Anterior cingulate cortex (tissue), 58 donors: ENCODE data around the gene ODC1.

ENCODE experiments used
- DNase-seq, 58 donors: peaks; one replicate each; lab custom pipeline; 2025; lab: John Stamatoyannopoulos, UW

Gene ODC1

GRCh38 chr2:10436583-10437110, 11.5 kb downstream of the ODC1 start:
- no peak for DNase-seq

GRCh38 chr2:10435820-10436204, 12.3 kb downstream of the ODC1 start:
- no peak for DNase-seq

DNA sequence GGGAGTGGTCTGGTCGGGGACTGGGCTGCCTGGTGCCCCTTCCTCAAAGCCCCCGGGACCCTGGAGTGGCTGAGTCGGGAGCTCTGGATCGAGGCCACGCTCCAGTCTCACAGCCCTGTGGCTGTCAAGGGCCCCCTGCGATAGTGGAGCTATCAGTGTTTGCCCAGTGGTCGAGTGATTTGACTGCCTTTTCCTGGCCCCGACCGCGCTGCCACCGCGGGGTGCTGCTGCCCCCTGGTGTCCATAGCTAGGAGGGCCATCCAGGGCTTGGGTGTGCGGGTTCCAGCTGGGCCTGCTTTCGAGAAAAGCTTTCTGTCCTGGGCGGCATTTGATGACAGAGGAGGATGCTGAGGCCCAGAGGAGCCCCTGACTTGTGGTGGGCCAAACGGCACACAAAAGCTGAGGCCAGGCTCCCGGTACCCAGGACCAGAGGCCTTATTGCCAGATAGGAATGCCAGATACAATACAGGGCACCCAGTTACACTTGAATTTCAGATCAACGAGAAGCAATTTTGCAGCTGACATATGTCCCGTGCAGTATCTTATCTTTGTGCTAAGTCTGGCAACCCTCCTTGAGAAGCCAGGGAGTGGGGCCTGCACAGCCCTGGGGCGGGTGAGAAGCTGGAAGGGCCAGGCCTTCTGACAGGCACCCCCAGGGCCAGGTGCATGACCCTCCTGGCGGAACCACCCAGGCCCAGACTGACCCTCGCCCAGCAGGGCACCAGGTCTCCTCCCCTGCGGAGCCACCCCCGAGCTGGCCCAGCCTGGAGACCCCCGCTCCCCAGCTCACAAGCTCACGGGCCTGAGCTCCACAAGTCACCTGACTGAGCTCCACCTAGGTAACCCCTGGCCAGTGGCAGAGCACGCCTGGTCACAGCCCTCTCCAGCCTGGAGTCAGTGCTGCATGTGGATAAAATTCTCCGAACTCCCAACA, 13.0 kb downstream of the ODC1 start:
- DNase-seq: peak in 54 of 58 donors; percentile 8 to 78 (median 48)

- no peak for DNase-seq
These were observed 13.9 kb downstream of the ODC1 start for GRCh38 chr2:10433947-10434885.

DNA sequence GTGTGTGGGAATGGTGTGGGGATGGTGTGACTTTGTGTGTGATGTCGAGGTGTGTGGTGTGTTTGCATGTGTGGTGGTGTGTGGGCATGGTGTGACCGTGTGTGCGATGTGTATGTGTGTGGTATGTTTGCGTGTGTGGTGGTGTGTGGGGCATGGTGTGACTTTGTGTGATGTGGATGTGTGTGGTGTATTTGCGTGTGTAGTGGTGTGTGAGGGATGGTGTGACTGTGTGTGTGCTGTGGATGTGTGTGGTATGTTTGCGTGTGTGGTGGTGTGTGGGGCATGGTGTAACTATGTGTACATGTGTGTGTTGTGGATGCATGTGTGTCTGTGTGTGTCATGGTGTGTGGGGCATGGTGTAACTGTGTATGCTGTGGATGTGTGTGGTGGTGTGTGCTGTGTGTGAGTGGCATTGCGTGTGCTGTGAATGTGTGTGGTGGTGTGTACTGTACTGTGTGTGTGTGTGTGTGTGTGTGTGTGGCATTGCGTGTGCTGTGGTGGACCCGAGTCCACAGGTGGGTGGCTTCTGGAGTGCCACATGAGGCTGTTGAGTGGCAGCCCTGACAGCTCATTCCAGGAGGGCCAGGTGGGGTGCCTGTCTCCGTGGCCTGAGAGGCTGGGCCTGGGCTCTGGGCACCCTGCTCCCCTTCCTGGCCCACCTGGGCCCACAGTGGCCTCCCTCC, 14.7 kb downstream of the ODC1 start:
- DNase-seq: no peak

DNA sequence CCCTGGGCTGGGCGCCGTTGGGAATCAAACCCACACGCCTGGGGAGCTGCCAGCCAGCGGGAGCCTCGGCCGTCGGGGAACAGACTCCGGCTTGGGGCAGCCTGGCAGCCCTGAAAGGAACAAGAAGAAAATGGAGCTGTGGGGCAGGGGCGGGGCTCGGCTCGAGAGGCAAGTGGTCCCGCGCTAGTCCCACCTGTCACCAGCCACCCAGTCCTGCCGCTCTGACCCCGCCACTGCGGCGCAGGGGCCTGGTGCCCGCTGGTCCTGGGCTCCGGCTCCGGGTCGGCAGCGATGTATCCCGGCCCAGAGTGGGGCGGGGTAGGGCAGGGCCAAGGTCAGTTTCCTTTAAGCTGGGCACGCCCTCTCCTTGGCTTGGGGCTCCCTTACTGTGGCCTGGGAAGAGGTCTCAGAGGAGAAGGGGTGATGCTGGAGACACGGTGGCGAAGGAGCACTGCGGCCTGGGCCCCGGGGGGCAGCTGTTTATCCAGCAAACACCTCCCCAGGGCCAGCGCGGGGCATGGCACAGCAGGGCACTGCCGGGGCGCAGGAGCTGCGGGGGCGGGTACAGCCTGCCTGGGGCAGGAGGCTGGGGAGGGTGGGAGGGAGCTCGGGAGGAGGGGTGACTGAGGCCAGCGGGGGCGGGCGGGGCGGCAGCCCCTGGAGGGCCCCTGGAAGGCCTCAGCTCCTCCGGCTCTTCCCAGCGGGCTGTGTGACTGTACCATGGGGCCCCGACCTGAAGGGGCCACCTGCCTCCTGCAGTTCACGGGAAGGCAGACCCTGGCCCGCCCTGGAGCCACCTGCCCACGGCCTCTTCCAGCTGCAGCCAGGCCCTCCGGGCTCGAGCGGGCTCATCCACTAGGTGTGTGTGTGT, 15.6 kb downstream of the ODC1 start:
- no peak for DNase-seq

- DNase-seq: no peak
These were observed 16.3 kb downstream of the ODC1 start for GRCh38 chr2:10431797-10432196.

DNA sequence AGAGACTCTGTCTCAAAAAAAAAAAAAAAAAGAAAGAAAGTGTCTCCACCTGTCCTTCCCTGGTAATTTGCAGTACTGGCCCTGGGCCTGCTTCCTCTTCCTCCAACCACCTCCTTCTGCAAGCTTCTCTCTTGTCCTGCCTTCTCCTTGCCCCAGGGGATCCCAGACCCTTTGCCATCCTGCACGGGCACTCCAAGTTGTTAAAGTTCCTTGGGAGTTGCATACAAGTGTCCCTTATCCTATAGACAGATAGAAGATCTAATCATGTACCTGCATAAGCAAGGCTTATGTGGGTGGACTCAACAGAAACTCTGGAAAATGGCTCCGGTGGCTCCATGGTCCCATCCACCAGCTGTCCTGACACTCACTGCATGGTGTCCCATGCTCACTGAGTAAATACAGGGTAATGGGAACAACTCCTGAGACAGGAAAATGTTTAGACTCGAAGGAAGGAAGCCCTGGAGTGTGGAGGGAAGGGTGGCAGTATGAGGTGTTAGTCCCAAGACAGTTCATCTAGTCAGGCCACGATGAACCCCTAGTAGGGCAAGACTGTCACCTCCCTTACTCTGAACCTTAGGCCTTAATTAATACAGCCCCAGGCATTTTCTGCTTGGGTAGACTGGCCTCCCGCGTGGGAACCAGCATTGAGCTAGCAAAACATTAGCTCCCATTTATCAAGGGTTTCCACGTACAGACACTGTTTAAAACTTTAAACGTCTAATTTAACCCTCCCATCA, 17.1 kb downstream of the ODC1 start:
- no peak for DNase-seq

GRCh38 chr2:10428924-10429323, 19.2 kb downstream of the ODC1 start:
- no peak for DNase-seq

GRCh38 chr2:10428355-10428754, 19.8 kb downstream of the ODC1 start:
- DNase-seq: no peak

DNA sequence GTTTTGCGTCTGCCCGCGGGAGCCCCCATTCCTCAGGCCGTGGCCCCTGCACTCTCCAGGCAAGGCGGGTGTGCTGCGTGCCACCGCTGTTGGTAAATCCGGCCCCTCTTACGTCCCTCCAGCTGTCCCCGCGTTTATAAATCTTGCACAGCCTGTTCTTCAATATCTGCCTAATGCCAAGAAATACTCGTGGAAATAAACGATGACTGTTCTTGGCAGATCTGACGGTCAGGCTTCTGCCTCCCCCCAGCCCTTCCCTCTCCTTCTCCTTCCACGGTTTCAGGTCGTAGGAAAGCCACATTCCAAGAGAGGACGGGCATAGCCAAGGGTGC, 20.5 kb downstream of the ODC1 start:
- DNase-seq: no peak

DNA sequence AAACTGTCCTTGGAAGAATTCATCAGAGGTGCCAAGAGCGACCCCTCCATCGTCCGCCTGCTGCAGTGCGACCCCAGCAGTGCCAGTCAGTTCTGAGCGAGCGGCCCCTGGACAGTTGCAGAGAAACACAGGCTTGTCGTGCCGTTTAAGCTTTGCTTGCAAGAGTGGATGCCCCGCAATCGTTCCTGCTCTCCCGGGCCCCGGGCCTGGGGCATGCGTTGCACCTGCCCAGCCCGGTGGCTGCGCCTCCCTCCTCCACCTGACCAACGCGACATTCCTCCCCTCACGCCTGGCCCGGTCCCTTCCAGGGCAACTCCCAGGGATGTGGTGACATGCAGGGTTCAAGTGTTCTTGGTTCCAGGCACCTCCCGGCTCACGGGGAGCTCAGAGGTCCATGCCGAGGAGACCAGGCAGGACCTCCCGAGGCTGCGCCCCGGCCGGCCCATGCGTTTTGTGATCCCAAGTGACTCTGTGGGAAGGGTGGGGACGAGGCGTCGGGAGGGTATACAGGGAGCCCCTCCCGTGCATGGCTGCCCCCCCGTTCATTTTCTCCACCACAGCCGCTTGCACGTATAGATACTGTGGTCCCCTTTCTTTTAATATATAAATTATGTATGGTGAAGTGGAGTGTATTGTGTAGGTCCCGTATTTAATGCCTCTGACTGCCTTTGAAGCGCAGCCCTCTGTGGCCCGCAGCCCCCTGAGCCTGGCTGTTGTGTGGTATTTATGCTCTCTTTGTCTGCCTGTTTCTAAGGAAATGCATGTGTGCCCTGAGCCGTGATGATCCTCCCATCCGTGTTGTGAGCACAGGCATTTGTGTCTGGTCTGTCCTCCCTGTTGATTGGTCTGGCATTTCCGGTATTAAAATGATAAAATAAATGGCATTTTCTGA, 21.2 kb downstream of the ODC1 start:
- no peak for DNase-seq

- DNase-seq: no peak
These were observed 22.4 kb downstream of the ODC1 start for GRCh38 chr2:10425699-10426098.

DNA sequence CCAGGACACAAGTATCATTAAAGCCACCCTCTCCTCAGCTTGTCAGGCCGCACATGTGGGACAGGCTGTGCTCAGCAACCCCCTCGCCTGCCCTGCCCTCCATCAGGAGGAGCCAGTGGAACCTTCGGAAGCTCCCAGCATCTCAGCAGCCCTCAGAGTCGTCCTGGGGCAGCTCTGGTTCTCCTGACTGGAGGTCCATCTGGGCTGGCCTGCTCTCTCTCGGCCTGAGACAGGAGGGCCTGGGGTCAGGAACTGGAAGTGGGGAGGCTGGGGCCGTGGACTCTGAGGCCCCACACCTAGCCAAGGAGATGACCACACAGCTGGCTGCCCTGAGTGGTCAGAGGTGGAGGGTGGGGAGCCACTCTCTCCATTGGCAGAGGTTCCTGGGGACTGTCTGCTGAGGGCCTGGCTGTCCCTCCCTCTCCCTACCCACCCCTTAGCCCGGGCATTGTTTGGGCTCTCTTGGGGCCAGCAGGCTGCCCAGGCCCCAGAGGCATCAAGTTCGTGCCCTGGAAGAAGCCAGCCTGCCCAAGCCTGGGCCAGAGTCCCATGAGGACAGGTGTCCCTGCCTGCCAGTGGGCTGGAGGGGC, 23.1 kb downstream of the ODC1 start:
- DNase-seq: no peak

GRCh38 chr2:10424051-10424450, 24.1 kb downstream of the ODC1 start:
- no peak for DNase-seq

GRCh38 chr2:10423400-10423774, 24.7 kb downstream of the ODC1 start:
- DNase-seq: no peak

DNA sequence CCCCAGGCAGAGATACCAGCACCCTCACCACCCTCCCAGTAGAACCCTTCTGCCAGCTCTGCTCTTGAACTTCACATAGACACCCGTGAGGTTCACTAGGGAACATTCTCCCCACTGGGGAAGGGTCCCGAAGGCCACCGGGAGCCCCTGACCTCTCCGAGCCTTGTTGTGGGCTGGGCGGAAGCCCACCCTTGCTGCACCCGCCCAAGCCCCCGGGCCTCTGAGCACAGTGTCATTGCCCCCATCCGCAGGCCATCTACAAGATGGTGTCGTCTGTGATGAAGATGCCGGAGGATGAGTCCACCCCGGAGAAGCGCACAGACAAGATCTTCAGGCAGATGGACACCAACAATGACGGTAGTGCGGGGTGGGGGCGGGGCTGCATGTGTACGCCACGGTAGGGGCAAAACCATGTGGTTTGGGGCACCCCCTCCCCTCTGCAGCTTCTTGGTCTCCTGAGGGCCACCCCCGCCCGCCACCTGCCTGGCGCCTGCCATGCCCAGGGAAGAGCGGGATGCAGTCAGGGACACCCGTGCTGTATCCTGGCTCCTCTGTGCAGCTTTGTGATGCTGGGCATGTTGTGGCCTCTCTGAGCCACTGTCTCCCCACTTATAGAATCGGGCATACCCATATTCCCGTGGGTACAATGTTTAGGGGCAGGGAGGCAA, 25.3 kb downstream of the ODC1 start:
- DNase-seq: no peak
